ENCODE results near the gene TMEM123. TPM values are rescaled to one million over a fixed set of nuclear protein-coding genes. Genes with fewer than 3 reads are reported as not detected.

The TMEM123 gene
- 100 to 1,000 TPM; 149 to 157 TPM for total RNA-seq
- 100 to 1,000 TPM; 125 to 164 TPM for polyA plus RNA-seq (ENCODE audit: insufficient read length in 2 of 2)
- long read RNA-seq, donor 1, transcript TMEM123-202 (5 exons, 3,579 nt) = major isoform, 26 of 56 reads
- long read RNA-seq, donor 1, transcript TMEM123-206 (3 exons, 549 nt) = minor isoform, 11 of 56 reads
- long read RNA-seq, donor 1, partial matches to known transcripts = 19 of 56 reads
- long read RNA-seq, donor 1, other reads (novel, unspliced or antisense) = 0 of 56 reads
- long read RNA-seq, donor 2, transcript TMEM123-202 (5 exons, 3,579 nt) = minor isoform, 17 of 42 reads
- long read RNA-seq, donor 2, transcript TMEM123-206 (3 exons, 549 nt) = major isoform, 25 of 42 reads
- long read RNA-seq, donor 2, partial matches to known transcripts = 0 of 42 reads
- long read RNA-seq, donor 2, other reads (novel, unspliced or antisense) = 0 of 42 reads
- long read RNA-seq, donor 3, transcript TMEM123-202 (5 exons, 3,579 nt) = minor isoform, 14 of 47 reads
- long read RNA-seq, donor 3, transcript TMEM123-206 (3 exons, 549 nt) = major isoform, 19 of 47 reads
- long read RNA-seq, donor 3, partial matches to known transcripts = 14 of 47 reads
- long read RNA-seq, donor 3, other reads (novel, unspliced or antisense) = 0 of 47 reads
- long read RNA-seq, donor 4, transcript TMEM123-202 (5 exons, 3,579 nt) = major isoform, 57 of 145 reads
- long read RNA-seq, donor 4, transcript TMEM123-206 (3 exons, 549 nt) = minor isoform, 33 of 145 reads
- long read RNA-seq, donor 4, partial matches to known transcripts = 55 of 145 reads
- long read RNA-seq, donor 4, other reads (novel, unspliced or antisense) = 0 of 145 reads

DNA sequence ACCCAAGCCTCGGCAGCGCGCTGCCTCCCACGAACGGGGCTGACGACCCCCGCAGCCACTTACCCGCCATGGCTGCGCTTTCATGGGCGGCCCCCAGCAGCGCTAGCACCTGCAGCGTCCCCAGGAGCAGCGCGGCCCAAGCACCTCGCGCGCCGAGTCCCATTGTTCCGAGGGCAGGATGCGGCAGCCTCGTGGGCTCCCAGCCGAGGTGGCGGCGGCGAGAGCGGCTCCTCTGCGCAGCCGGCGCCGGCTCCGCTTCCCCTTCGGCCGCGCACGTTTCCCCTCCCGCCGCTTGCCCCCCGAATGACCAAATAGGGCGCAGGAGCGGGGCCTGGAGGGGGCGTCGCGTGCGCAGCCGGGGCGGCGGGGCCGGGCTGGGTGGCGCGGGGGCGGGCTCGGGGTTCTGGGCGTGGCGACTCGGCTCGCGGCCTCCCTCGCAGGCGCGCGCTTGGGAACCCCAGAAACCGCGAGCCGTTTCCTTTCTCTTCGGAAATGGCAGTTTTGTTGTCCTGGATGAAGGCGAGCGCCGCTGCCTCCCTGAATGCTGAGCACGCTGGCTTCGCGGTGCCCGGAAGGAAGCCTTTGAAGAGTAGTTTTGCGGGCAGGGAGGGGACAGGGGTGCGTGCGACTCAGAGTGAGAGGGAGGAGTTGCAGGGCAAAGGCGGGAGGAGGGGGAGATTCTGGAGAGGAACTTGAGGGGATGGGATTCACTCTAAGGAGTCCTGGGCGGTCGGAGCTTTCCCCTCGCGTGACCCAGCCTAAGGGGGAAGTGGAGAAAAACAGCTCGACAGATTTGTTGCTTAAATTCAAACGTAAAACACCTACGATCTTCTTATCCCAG, at the start of gene TMEM123:
Gene TMEM123, minus strand, starts transcription at position 305 of the 841 bp plus-strand sequence. Its CDS starts 142 bp downstream, at position 163.
- Histone ChIP-seq H3K27ac (ENCODE audit: low read depth, low read length) (peak within 1 kb of the TSS; percentile 89), H3K9me3 (ENCODE audit: control insufficient read depth, insufficient read depth, low read length) (no peaks in the 10 kb centered on the region), H3K4me1 (ENCODE audit: control insufficient read depth, insufficient read depth, low read length) (peaks cover 5% of the 10 kb centered on the region), H3K4me3 (ENCODE audit: low read depth, low read length) (peak within 1 kb of the TSS; percentile 88), H3K27me3 (ENCODE audit: control insufficient read depth, insufficient read depth, low read length) (no peaks in the 10 kb centered on the region), H3K36me3 (ENCODE audit: control insufficient read depth, insufficient read depth, low read length) (no peaks in the 10 kb centered on the region)
- peak in 5 of 6 donors; percentile 39 to 88 (median 67) for DNase-seq (ENCODE audit: low read depth in 4 of 6, low spot score in 6 of 6)
- under 1% methylated on average over 76 of the region's 83 CpGs for WGBS (ENCODE audit: insufficient coverage)

DNA sequence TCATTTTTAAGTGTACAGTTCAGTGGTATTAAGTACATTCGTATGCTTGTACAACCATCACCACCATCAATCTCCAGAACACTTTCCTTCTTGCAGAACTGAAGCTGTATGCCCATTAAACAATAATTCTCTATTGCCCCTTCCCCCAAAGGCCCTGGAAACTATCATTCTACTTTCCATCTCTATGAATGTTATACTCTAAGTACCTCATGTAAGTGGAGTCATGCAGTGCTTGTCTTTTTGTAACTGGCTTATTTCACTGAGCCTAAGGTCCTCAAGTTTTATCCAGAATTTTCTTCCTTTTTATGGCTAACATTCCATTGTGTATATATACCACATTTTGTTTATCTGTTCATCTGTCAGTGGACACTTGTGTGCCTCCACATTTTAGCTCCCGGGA, 48.3 kb upstream of the TMEM123 start:
- H3K36me3 ChIP-seq (ENCODE audit: control insufficient read depth, insufficient read depth, low read length) = no peaks in the 10 kb centered on the region
- no peak overlapping the region for H3K4me3 ChIP-seq (ENCODE audit: low read depth, low read length)
- no peaks in the 10 kb centered on the region for H3K4me1 ChIP-seq (ENCODE audit: control insufficient read depth, insufficient read depth, low read length)
- no peaks in the 10 kb centered on the region for H3K27me3 ChIP-seq (ENCODE audit: control insufficient read depth, insufficient read depth, low read length)
- no peak overlapping the region for H3K27ac ChIP-seq (ENCODE audit: low read depth, low read length)
- DNase-seq (ENCODE audit: low read depth in 4 of 6, low spot score in 6 of 6) = no peak
- WGBS (ENCODE audit: insufficient coverage) = no CpG with 5 or more reads among the region's 2 CpGs
- H3K9me3 ChIP-seq (ENCODE audit: control insufficient read depth, insufficient read depth, low read length) = no peaks in the 10 kb centered on the region

- H3K4me3 ChIP-seq (ENCODE audit: low read depth, low read length) = no peak overlapping the region
- DNase-seq (ENCODE audit: low read depth in 4 of 6, low spot score in 6 of 6) = no peak
- WGBS (ENCODE audit: insufficient coverage) = no CpG with 5 or more reads among the region's 2 CpGs
- no peaks in the 10 kb centered on the region for H3K9me3 ChIP-seq (ENCODE audit: control insufficient read depth, insufficient read depth, low read length)
- H3K4me1 ChIP-seq (ENCODE audit: control insufficient read depth, insufficient read depth, low read length) = peaks cover 3% of the 10 kb centered on the region
- H3K27me3 ChIP-seq (ENCODE audit: control insufficient read depth, insufficient read depth, low read length) = peaks cover 3% of the 10 kb centered on the region
- H3K27ac ChIP-seq (ENCODE audit: low read depth, low read length) = no peak overlapping the region
- no peaks in the 10 kb centered on the region for H3K36me3 ChIP-seq (ENCODE audit: control insufficient read depth, insufficient read depth, low read length)
Observed at GRCh38 chr11:102499931-102500330, 47.4 kb upstream of the TMEM123 start.

DNA sequence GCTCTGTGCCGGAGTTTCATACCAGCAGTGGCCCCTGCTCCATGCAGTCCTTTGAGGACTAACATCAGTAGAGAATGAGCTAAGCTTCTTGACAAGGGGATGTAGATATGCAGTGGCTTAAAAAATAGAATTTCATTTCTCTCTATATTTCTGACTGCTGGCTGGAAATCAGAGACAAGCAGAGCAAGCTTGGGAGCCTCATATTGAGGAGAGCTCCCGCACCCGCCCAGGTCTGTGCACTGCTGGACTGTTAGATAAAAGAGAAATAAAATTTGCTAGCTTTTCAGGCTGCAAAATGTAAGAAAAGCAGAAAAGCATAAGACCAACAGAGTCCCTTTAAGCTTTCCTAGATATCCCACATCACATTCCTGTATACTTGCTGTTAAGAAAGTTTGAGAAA, 46.6 kb upstream of the TMEM123 start:
- DNase-seq (ENCODE audit: low read depth in 4 of 6, low spot score in 6 of 6) = no peak
- WGBS (ENCODE audit: insufficient coverage) = no CpG with 5 or more reads among the region's 3 CpGs
- H3K27ac ChIP-seq (ENCODE audit: low read depth, low read length) = no peak overlapping the region
- H3K9me3 ChIP-seq (ENCODE audit: control insufficient read depth, insufficient read depth, low read length) = no peaks in the 10 kb centered on the region
- H3K36me3 ChIP-seq (ENCODE audit: control insufficient read depth, insufficient read depth, low read length) = no peaks in the 10 kb centered on the region
- peaks cover 3% of the 10 kb centered on the region for H3K4me1 ChIP-seq (ENCODE audit: control insufficient read depth, insufficient read depth, low read length)
- H3K4me3 ChIP-seq (ENCODE audit: low read depth, low read length) = no peak overlapping the region
- H3K27me3 ChIP-seq (ENCODE audit: control insufficient read depth, insufficient read depth, low read length) = peaks cover 3% of the 10 kb centered on the region

DNA sequence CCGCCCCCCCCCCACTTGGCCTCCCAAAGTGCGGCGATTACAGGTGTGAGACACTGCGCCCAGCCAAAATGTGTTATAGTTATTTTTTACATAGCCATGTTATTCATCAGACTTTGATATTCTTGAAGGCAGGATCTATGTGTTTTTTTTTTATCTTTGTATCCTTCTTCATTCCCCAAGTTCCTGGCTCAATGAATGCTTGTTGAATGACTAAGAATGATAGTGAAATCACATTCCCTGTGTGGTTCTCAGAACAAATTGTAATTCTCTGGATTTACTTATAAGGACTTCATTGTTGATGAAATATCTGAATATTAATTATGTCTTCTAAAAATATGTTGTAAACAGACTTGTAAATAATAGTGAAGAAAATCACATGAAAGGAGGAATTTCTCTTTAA, 44.5 kb upstream of the TMEM123 start:
- WGBS (ENCODE audit: insufficient coverage) = no CpG with 5 or more reads among the region's 4 CpGs
- Histone ChIP-seq H3K36me3 (ENCODE audit: control insufficient read depth, insufficient read depth, low read length) (no peaks in the 10 kb centered on the region), H3K4me3 (ENCODE audit: low read depth, low read length) (no peak overlapping the region), H3K27me3 (ENCODE audit: control insufficient read depth, insufficient read depth, low read length) (peaks cover 3% of the 10 kb centered on the region), H3K27ac (ENCODE audit: low read depth, low read length) (no peak overlapping the region), H3K4me1 (ENCODE audit: control insufficient read depth, insufficient read depth, low read length) (peaks cover 3% of the 10 kb centered on the region), H3K9me3 (ENCODE audit: control insufficient read depth, insufficient read depth, low read length) (no peaks in the 10 kb centered on the region)
- no peak for DNase-seq (ENCODE audit: low read depth in 4 of 6, low spot score in 6 of 6)

DNA sequence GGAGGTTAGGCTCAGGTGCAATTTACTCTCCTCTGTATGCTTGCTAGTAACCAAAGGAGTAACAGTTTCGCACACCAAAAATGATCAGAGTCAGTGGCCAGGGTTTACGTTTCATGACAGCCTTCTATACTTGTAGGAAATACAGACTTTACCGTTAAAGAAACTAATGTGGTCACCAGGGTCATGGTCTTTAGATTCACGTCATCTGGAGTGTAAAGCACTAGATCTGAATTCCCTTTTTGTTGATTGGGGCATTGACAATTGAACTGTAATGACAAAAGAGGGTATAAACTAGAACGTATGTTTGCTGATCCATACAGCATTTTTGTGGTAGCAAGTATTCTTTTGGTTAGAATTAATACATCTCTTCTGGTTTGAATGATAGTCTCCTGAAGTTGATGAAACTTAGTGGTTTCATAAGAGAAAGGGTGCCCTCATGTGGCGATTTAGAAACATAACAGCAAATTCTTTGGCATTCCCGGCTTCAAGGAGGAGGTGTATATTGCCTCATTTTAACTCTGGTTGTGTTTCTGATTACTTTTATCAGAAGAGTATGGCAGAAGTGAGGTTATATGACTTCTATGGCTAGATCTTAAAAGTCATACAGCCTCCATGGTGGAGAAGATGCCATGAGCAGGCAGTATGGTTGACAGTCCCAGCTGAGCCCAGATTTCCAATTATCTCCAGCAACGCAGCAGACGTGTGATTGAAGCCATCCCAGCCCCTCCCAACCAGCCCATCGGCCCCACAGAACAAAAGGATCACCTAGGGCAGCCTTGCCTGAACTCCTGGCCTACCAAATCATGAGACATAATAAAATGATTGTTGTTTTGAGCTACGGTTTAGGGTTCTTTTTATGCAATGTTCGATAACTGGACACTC, 42.8 kb upstream of the TMEM123 start:
- Histone ChIP-seq H3K36me3 (ENCODE audit: control insufficient read depth, insufficient read depth, low read length) (no peaks in the 10 kb centered on the region), H3K4me3 (ENCODE audit: low read depth, low read length) (no peak overlapping the region), H3K4me1 (ENCODE audit: control insufficient read depth, insufficient read depth, low read length) (peaks cover 3% of the 10 kb centered on the region), H3K27ac (ENCODE audit: low read depth, low read length) (no peak overlapping the region), H3K9me3 (ENCODE audit: control insufficient read depth, insufficient read depth, low read length) (no peaks in the 10 kb centered on the region), H3K27me3 (ENCODE audit: control insufficient read depth, insufficient read depth, low read length) (peaks cover 3% of the 10 kb centered on the region)
- 25% methylated on average over 6 of the region's 12 CpGs for WGBS (ENCODE audit: insufficient coverage)
- peak; percentile 52 to 94 (median 68) for DNase-seq (ENCODE audit: low read depth in 4 of 6, low spot score in 6 of 6)

DNA sequence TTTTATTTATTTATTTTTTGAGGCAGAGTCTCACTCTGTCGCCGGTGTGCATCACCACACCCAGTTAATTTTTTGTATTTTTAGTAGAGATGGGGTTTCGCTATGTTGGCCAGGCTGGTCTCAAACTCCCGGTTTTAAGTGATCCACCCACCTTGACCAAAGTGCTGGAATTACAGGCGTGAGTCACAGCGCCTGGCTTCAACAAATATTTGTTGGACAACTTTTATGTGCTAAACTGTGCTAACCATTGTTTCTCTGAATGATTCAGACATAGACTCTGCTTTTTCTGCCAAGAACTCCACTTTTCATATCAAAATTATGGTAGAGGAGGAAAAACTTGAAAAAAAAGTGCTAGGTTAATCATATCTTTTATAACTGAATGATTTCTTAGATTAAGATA, 41.7 kb upstream of the TMEM123 start:
- WGBS (ENCODE audit: insufficient coverage) = no CpG with 5 or more reads among the region's 6 CpGs
- Histone ChIP-seq H3K27ac (ENCODE audit: low read depth, low read length) (no peak overlapping the region), H3K27me3 (ENCODE audit: control insufficient read depth, insufficient read depth, low read length) (peaks cover 3% of the 10 kb centered on the region), H3K9me3 (ENCODE audit: control insufficient read depth, insufficient read depth, low read length) (no peaks in the 10 kb centered on the region), H3K4me1 (ENCODE audit: control insufficient read depth, insufficient read depth, low read length) (peaks cover 3% of the 10 kb centered on the region), H3K36me3 (ENCODE audit: control insufficient read depth, insufficient read depth, low read length) (no peaks in the 10 kb centered on the region), H3K4me3 (ENCODE audit: low read depth, low read length) (no peak overlapping the region)
- DNase-seq (ENCODE audit: low read depth in 4 of 6, low spot score in 6 of 6) = no peak

- H3K36me3 ChIP-seq (ENCODE audit: control insufficient read depth, insufficient read depth, low read length) = no peaks in the 10 kb centered on the region
- peaks cover 3% of the 10 kb centered on the region for H3K4me1 ChIP-seq (ENCODE audit: control insufficient read depth, insufficient read depth, low read length)
- no CpG with 5 or more reads among the region's 5 CpGs for WGBS (ENCODE audit: insufficient coverage)
Observed at GRCh38 chr11:102493524-102493923, 41.0 kb upstream of the TMEM123 start.

More at GRCh38 chr11:102493524-102493923, 41.0 kb upstream of the TMEM123 start:
- no peak overlapping the region for H3K27ac ChIP-seq (ENCODE audit: low read depth, low read length)
- no peak overlapping the region for H3K4me3 ChIP-seq (ENCODE audit: low read depth, low read length)
- DNase-seq (ENCODE audit: low read depth in 4 of 6, low spot score in 6 of 6) = no peak
- H3K27me3 ChIP-seq (ENCODE audit: control insufficient read depth, insufficient read depth, low read length) = peaks cover 3% of the 10 kb centered on the region
- no peaks in the 10 kb centered on the region for H3K9me3 ChIP-seq (ENCODE audit: control insufficient read depth, insufficient read depth, low read length)
